ENCODE results near the gene METAP2. TPM values are rescaled to one million over a fixed set of nuclear protein-coding genes. Genes with fewer than 3 reads are reported as not detected.
"Not testable (repeated sequence)": the region's sequence is repeated elsewhere in the genome, so short reads cannot be mapped to it uniquely, and the experiment has no call there.

The METAP2 gene
- total and polyA plus RNA-seq, 2 donors (not counting 3 experiments of a cell fraction or from before 2014, with no cell fraction given) = 28.5 to 105 TPM

DNA sequence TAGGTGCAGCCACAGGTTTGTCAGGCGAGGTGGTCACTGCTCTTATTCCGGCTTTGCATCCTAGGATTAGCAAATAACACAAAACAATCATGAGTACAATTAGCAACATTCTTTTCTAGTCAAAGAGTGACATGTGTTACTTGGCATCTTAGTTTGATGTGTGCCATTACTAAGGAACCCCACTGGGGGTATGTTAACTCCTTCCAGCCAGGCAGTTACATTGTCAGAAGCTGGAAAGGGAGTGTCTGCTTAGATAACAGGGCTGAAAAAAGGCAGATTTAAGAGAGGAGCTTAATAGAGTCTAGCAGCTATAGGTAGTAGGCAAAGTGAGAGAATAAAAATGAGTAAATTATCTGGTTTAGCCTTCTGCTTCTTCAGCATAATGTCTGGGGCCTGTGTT is 30.5 kb upstream of the METAP2 start:
- H4K20me1 ChIP-seq (replicated peaks; ENCODE audit: control insufficient read depth, extremely low read depth, insufficient read depth, low read length) = no peaks in the 10 kb centered on the region
- no peak overlapping the region for H3K27ac ChIP-seq (ENCODE audit: insufficient read depth, low read depth, low read length)
- peaks cover 27 to 30% of the 10 kb centered on the region in 2 experiments for H3K27me3 ChIP-seq (ENCODE audit: control insufficient read depth in 2 of 2, insufficient read depth in 2 of 2, low read length in 2 of 2)
- ChIA-PET CTCF (interaction anchor here (1.4 kb wide), 1 partner anchor 10 kb away, joined by 3 read pairs; no protein-coding TSS in a partner anchor), POLR2A (interaction anchor here (0.5 kb wide), 1 partner anchor 17 kb away, joined by 3 read pairs; no protein-coding TSS in a partner anchor)
- H2AFZ ChIP-seq (ENCODE audit: low read depth, low read length) = no peak overlapping the region
- H3K79me2 ChIP-seq (ENCODE audit: control insufficient read depth, insufficient read depth, low read length) = no peaks in the 10 kb centered on the region
- no peak overlapping the region for H3K4me3 ChIP-seq (replicated peaks in 1 of 3; ENCODE audit: insufficient read depth in 1 of 3, low read depth in 1 of 3, low read length in 3 of 3)
- FAIRE-seq = no peak
- no peak overlapping the region for H3K4me2 ChIP-seq (ENCODE audit: insufficient read depth, low read length)
- dilution Hi-C loops (cut with MboI; ENCODE audit: extremely low pct_ligation_motif_present, low sequenced_read_pairs) (no loop called here), intact Hi-C loops (cut with micrococcal nuclease) (no loop called here)
- H3K36me3 ChIP-seq (ENCODE audit: control insufficient read depth in 2 of 2, extremely low read depth in 1 of 2, insufficient read depth in 2 of 2, low read length in 2 of 2) = no peaks in the 10 kb centered on the region
- TF ChIP-seq MYC (IDR thresholded peaks at IDR 0.05; ENCODE audit: low read depth, low read length) (no peak), POLR2AphosphoS5 (IDR thresholded peaks at IDR 0.05; ENCODE audit: insufficient read depth, low read depth, low read length) (no peak), JUN (IDR thresholded peaks at IDR 0.05; ENCODE audit: borderline replicate concordance, insufficient read depth, insufficient read length, low read depth) (no peak), EZH2 (IDR thresholded peaks at IDR 0.05; ENCODE audit: borderline replicate concordance, low read depth, low read length, severe bottlenecking) (no peak), FOS (IDR thresholded peaks at IDR 0.05; ENCODE audit: borderline replicate concordance, insufficient read depth, low read length) (no peak), POLR2A (IDR thresholded peaks at IDR 0.05; ENCODE audit: low read depth, low read length) (no peak), GATA2 (IDR thresholded peaks at IDR 0.05; ENCODE audit: insufficient read depth, insufficient read length, low read depth, low read length) (no peak)
- TF ChIP-seq, protein P1, sequence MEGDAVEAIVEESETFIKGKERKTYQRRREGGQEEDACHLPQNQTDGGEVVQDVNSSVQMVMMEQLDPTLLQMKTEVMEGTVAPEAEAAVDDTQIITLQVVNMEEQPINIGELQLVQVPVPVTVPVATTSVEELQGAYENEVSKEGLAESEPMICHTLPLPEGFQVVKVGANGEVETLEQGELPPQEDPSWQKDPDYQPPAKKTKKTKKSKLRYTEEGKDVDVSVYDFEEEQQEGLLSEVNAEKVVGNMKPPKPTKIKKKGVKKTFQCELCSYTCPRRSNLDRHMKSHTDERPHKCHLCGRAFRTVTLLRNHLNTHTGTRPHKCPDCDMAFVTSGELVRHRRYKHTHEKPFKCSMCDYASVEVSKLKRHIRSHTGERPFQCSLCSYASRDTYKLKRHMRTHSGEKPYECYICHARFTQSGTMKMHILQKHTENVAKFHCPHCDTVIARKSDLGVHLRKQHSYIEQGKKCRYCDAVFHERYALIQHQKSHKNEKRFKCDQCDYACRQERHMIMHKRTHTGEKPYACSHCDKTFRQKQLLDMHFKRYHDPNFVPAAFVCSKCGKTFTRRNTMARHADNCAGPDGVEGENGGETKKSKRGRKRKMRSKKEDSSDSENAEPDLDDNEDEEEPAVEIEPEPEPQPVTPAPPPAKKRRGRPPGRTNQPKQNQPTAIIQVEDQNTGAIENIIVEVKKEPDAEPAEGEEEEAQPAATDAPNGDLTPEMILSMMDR (IDR thresholded peaks at IDR 0.05; ENCODE audit: extremely low read depth in 1 of 2, insufficient read depth in 1 of 2, low read depth in 1 of 2, low read length in 2 of 2) = no peak
- TF ChIP-seq, protein P2, sequence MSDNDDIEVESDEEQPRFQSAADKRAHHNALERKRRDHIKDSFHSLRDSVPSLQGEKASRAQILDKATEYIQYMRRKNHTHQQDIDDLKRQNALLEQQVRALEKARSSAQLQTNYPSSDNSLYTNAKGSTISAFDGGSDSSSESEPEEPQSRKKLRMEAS (IDR thresholded peaks at IDR 0.05; ENCODE audit: insufficient read depth, insufficient read length) = no peak
- H3K4me1 ChIP-seq (ENCODE audit: control insufficient read depth, extremely low read depth, insufficient read depth, low read length) = no peaks in the 10 kb centered on the region
- no peaks in the 10 kb centered on the region for H3K9me1 ChIP-seq (replicated peaks; ENCODE audit: control insufficient read depth, extremely low read depth, insufficient read depth, low read length)
- DNase-seq (ENCODE audit: low read depth, low spot score) = no peak
- no peaks in the 10 kb centered on the region for H3K9me3 ChIP-seq (replicated peaks; ENCODE audit: control insufficient read depth, insufficient read depth, low read length)
- BruUV-seq (replicated peaks) = no TSS peak
- no peak overlapping the region for H3K9ac ChIP-seq (replicated peaks; ENCODE audit: extremely low read depth, insufficient read depth, low read length)

DNA sequence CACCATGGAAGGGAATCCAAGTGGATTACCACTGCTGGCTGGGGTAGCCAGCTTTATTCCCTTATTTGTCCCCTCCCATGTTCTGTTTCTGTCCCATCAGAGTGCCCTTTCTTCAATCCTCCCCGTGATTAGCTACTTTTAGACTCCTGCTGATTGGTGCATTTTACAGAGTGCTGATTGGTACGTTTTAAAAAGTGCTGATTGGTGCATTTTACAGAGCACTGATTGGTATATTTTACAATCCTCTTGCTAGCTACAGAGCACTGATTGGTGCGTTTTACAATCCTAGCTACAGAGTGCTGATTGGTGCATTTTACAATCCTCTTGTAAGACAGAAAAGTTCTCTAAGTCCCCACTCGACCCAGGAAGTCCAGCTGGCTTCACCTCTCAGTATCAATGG is 28.9 kb upstream of the METAP2 start:
- intact Hi-C loops (cut with micrococcal nuclease); BruUV-seq (replicated peaks); H2AFZ ChIP-seq (ENCODE audit: low read depth, low read length); H3K79me2 ChIP-seq (ENCODE audit: control insufficient read depth, insufficient read depth, low read length); FAIRE-seq; H3K9me3 ChIP-seq (replicated peaks; ENCODE audit: control insufficient read depth, insufficient read depth, low read length); POLR2A ChIA-PET; H3K36me3 ChIP-seq (ENCODE audit: control insufficient read depth in 2 of 2, extremely low read depth in 1 of 2, insufficient read depth in 2 of 2, low read length in 2 of 2); H4K20me1 ChIP-seq (replicated peaks; ENCODE audit: control insufficient read depth, extremely low read depth, insufficient read depth, low read length); H3K4me3 ChIP-seq (replicated peaks in 1 of 3; ENCODE audit: insufficient read depth in 1 of 3, low read depth in 1 of 3, low read length in 3 of 3); H3K9ac ChIP-seq (replicated peaks; ENCODE audit: extremely low read depth, insufficient read depth, low read length); H3K27ac ChIP-seq (ENCODE audit: insufficient read depth, low read depth, low read length); DNase-seq (ENCODE audit: low read depth, low spot score); H3K4me1 ChIP-seq (ENCODE audit: control insufficient read depth, extremely low read depth, insufficient read depth, low read length); dilution Hi-C loops (cut with MboI; ENCODE audit: extremely low pct_ligation_motif_present, low sequenced_read_pairs); H3K9me1 ChIP-seq (replicated peaks; ENCODE audit: control insufficient read depth, extremely low read depth, insufficient read depth, low read length); H3K4me2 ChIP-seq (ENCODE audit: insufficient read depth, low read length): not testable (repeated sequence)
- CTCF ChIA-PET = interaction anchor here (1.4 kb wide), 1 partner anchor 8 kb away, joined by 3 read pairs; no protein-coding TSS in a partner anchor
- H3K27me3 ChIP-seq (ENCODE audit: control insufficient read depth in 2 of 2, insufficient read depth in 2 of 2, low read length in 2 of 2) = peaks cover 27 to 33% of the 10 kb centered on the region in 2 experiments

Measured in endothelial cell of umbilical vein (primary cell).